ENCODE measurements around the gene RASGRF1.

RASGRF1 gene

GRCh38 chr15:79049416-79049815, 41.2 kb downstream of the RASGRF1 start:
- TF ChIP-seq, protein P1, sequence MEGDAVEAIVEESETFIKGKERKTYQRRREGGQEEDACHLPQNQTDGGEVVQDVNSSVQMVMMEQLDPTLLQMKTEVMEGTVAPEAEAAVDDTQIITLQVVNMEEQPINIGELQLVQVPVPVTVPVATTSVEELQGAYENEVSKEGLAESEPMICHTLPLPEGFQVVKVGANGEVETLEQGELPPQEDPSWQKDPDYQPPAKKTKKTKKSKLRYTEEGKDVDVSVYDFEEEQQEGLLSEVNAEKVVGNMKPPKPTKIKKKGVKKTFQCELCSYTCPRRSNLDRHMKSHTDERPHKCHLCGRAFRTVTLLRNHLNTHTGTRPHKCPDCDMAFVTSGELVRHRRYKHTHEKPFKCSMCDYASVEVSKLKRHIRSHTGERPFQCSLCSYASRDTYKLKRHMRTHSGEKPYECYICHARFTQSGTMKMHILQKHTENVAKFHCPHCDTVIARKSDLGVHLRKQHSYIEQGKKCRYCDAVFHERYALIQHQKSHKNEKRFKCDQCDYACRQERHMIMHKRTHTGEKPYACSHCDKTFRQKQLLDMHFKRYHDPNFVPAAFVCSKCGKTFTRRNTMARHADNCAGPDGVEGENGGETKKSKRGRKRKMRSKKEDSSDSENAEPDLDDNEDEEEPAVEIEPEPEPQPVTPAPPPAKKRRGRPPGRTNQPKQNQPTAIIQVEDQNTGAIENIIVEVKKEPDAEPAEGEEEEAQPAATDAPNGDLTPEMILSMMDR (IDR thresholded peaks at IDR 0.05; ENCODE audit: extremely low read depth, missing control alignments): no peak

GRCh38 chr15:79047676-79048439, 42.7 kb downstream of the RASGRF1 start:
- TF ChIP-seq, protein P1 (IDR thresholded peaks at IDR 0.05; ENCODE audit: extremely low read depth, missing control alignments): no peak
- no peak for DNase-seq (ENCODE audit: low spot score)

More at GRCh38 chr15:79049416-79049815, 41.2 kb downstream of the RASGRF1 start:
- no peak for DNase-seq (ENCODE audit: low spot score)

GRCh38 chr15:79046691-79047404, 43.7 kb downstream of the RASGRF1 start:
- TF ChIP-seq, protein P1 (IDR thresholded peaks at IDR 0.05; ENCODE audit: extremely low read depth, missing control alignments): no peak
- DNase-seq (ENCODE audit: low spot score): no peak

- DNase-seq (ENCODE audit: low spot score): no peak
- TF ChIP-seq, protein P1 (IDR thresholded peaks at IDR 0.05; ENCODE audit: extremely low read depth, missing control alignments): no peak
Observed at GRCh38 chr15:79045041-79045440, 45.5 kb downstream of the RASGRF1 start.

GRCh38 chr15:79042213-79042928, 48.2 kb downstream of the RASGRF1 start:
- TF ChIP-seq, protein P1 (IDR thresholded peaks at IDR 0.05; ENCODE audit: extremely low read depth, missing control alignments): no peak
- DNase-seq (ENCODE audit: low spot score): no peak

DNA sequence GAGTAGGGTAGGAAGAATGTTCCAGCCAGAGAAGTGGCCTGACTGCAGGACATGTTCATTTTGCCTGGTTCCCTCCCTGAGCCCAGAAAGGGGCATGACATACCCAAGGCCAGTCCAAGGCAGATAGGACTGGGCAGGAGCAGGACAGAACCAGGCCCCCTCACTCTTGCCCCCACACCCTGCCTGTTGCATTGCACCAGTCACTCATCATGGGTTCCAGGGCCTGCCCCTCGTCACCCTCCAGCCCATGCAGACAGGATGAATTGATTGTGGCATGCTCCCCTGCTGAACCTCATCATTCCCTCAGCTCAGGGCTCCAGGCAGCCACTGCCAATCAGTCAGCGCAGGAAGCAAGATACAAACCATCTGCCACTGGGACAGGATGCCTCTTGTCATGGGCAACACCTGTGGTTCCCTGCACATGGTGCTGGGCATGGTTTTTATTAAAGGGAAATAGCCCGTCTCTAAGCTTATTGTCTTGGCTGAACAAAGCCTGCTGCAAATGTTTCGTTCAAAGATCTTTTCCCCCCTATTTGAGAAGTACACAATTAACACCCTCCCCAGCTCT, 48.9 kb downstream of the RASGRF1 start:
- TF ChIP-seq, protein P1 (IDR thresholded peaks at IDR 0.05; ENCODE audit: extremely low read depth, missing control alignments): no peak
- DNase-seq (ENCODE audit: low spot score): no peak
